Stimulated activated CD8-positive, alpha-beta memory T cell treated with anti-CD3 and anti-CD28 coated beads, Interleukin-12 subunit alpha, Interleukin-12 subunit beta, amount 100 ng/mL, for 4 hours (primary cell): ENCODE results near the gene TNFRSF1B.
A peak's percentile ranks its signal among the peaks of the same experiment; 100 is the strongest.

Source experiments
- DNase-seq: peaks from one replicate; pipeline ENCODE4 v3.0.0-alpha.2; 2020; ENCODE audit warnings: low read depth

Gene TNFRSF1B

DNA sequence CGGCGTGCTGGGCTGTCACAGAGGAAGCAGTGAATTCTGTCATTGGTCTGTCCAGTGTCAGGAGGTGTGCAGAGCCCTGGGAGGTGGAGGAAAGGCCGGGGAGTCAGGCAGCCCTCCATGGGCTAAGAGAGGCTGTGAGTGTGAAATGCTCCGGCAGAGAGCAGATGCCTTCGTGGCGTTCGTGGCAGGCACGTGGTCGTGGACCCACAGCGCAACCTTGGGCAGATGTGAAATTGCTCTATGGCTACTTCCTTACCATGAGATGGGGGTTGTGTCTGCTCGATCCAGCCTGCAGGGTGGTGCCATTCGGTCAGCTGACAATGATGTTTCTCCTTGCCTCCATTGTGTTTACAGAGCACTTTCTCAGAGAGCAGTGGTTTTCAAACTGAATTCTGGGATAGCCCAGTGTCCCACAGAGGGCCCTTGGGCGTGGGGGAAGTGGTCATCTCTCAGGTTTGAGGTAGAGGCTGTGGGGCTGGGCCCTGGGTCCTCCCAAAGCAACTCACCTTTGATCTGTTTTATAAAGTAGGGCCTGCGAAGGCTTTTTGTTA, 27.9 kb downstream of the TNFRSF1B start:
- no peak for DNase-seq

DNA sequence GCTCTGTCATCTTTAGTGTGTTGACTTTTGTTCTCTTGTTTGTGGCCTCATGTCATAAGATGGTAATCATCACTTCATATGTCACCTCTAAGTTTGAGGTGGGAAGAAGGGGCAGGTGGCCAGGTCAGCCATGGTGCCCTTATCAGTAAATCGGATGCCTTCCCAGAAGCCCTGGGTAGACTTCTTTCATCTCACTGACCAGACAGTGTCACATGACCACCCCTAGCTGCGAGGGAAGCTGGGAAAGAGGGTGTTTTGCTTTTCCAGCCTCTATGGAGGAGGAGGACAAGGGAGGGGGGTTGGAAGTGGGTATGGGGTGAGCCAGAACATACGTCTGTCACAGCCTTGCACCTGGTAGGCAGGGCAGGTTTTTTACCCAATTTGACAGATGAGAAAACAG, 28.6 kb downstream of the TNFRSF1B start:
- DNase-seq = no peak

DNA sequence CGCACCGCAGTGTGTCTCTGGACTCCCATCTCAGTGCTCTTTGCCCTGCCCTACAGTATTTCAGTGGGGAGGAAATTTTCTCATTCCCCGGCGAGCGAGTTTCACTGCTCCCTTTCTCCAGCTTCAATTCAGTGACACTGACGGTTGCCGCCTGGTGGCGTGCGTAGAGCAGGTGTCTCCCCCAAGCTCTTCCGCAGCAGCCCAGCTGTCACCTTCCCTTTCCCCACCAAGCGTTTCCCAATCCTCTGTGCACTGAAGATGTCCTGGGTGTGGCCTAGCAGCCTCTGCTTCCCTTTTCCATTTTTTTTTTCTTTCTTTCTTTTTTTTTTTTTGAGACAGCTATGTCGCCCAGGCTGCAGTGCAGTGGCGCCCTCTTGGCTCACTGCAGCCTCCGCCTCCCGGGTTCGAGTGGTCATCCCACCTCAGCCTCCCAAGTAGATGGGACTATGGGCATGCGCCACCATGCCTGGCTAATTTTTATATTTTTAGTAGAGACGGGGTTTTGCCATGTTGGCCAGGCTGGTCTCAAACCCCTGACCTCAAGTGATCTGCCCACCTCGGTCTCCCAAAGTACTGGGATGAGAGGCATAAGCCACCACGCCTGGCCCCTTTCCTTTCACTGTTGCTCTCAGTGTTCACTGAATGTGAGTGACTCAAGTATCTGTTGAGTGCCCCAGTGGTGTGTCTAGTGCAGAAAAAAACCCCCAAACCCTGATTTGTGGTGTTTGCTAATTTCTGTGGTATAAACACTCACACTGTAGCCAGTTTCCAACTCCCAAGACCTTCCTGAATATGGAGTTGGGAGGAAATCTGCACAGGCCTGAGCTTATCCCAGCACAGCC, 30.1 kb downstream of the TNFRSF1B start:
- no peak for DNase-seq

DNA sequence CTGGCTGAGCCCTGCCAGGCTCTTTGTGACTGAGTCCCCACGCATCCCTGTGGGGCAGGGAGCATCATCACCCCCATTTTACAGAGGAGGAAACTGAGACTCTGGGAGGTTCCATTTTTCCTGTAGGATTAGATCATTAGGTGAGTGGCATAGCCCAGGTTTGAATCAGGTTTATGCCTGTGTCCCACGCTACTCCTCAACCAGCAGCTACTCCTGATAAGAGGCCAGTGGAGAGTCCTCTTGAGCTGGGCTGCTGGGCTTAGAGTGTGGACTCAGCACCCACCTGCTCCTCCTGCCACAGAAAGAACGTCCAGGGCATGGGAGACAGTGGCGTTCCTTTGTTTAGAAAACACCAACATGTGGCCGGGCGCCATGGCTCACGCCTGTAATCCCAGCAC, 30.7 kb downstream of the TNFRSF1B start:
- no peak for DNase-seq

DNA sequence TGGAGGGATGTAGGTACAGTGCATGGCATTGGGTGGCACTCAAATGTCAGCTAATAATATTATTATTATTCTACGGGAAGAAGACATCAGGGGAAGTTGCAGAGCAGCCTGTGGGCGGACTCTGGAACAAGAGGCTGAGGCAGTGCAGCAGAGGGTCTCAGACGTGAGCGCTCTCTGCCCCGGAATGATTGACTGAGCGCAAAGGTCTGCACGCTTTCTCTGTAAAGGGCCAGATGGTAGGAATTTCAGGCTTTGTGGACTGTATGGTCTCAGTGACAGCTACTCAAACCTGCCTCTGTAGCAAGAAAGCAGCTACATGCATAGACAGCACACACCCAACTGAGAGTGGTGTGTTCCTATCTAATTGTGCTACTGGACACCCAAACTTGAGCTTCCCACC, 33.4 kb downstream of the TNFRSF1B start:
- DNase-seq = no peak

DNA sequence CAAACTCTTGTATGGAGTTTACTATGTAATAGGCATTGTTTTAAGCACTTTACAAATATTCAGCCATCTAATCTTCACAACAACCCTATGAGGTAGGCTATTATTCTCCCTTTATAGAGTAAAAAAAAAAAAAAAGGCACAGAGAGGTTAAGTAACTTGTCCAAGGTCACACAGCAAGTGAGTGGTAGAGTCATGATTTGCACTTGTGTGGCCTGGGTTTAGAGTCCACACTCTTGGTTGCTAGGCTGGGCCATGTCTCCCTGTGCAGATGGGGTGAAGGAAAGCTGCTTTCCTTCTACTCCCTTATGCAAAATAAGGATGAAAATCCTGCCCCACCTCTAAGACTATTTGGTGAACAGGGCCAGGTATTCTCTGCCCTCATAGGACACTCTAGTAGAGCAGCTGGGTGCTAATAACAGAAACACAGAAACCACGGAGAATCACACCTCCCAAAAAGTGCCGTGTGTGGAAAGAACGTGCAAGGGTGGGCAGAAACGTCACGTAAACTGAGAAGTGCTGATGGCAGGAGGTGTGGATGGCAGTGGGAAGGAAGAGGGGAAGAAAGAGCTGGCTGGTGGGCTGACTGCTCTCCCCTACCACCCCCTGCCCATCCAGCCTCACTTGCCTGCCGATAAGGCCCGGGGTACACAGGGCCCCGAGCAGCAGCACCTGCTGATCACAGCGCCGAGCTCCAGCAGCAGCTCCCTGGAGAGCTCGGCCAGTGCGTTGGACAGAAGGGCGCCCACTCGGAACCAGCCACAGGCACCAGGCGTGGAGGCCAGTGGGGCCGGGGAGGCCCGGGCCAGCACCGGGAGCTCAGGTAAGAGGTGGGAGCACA, 34.8 kb downstream of the TNFRSF1B start:
- no peak for DNase-seq

DNA sequence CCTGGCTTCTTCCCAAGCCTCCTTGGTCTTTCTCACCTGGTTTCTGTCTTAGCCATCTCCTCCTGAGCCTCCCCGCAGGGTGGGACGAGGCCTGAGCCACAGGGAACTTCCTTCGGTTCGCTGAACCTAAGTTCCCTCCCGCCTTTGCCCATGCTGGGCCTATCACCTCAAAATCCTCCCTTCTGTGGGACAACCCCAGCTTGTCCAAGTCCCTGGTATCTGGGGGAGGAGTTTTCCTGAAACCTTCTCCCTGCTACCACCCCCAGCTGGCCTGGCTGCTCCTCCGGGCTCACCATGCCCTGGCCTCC, 35.4 kb downstream of the TNFRSF1B start:
- no peak for DNase-seq

DNA sequence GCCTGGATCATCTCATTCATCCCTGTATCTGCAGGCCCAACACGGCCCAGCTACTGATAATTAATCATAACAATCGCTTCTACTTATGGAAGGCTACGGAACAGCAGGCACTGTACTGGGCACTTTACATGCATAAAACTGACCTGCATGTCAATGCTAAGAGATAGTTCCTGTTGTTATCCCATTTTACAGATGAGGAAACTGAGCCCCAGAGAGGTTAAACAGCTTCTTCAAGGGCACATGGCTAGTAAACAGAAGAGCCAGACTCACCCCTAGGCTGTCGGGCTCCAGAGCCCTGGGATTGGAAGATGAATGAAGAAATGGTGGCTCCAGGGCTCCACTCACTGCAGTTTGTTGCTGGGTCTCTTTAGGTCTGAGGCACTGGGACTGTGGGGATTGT, 35.8 kb downstream of the TNFRSF1B start:
- DNase-seq = no peak

DNA sequence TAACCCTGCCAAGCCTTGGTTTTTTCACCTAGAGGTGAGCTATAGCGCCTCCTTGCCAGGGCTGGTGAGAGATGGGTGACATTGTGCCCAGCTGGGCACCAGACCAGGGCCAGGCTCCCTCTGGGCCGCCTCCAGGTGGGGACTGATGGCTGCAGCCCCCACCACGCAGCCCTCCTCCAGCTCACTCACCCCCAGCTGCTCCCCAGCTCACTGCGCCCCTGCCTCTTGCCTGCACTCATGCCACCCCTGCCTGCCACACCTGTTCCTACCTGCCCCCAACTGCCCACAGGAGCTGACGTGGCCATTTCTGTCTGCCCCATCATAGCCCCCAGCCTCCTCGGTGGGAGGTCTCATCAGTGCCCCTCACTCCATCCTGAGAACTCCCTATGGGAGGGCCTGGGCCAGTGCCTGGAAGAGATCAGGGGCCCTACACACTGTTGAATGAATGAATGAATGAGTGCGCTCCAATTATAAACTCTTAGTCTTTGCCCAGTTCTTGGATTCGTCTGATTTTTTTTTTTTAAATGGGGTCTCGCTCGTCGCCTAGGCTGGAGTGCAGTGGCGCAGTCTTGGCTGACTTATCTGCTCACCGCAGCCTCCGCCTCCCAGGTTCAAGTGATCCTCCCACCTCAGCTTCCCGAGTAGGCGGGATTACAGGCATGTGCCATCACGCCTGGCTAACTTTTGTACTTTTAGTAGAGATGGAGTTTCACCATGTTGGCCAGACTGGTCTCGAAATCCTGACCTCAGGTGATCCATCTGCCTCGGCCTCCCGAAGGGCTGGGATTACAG, 36.6 kb downstream of the TNFRSF1B start:
- no peak for DNase-seq

DNA sequence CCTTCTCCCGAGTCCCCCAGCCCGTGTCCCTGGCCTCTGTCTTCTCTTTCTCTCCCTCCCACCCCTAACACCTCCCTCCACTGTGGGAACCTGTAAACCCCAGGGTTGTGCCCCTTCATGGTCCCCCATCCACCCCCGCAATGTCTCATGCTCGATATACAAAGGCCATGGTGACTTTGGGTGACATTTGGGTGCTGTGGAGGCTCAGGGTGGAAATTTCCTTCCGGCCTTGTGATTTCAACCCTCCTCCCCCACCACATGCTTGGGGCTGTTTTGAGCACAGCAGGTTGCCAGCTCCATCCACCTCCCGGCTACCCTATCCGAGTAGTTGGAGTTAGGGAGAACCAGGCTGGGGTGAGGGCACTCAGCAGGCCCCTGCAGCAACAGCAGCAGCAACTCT, 37.3 kb downstream of the TNFRSF1B start:
- DNase-seq = peak; percentile 53

DNA sequence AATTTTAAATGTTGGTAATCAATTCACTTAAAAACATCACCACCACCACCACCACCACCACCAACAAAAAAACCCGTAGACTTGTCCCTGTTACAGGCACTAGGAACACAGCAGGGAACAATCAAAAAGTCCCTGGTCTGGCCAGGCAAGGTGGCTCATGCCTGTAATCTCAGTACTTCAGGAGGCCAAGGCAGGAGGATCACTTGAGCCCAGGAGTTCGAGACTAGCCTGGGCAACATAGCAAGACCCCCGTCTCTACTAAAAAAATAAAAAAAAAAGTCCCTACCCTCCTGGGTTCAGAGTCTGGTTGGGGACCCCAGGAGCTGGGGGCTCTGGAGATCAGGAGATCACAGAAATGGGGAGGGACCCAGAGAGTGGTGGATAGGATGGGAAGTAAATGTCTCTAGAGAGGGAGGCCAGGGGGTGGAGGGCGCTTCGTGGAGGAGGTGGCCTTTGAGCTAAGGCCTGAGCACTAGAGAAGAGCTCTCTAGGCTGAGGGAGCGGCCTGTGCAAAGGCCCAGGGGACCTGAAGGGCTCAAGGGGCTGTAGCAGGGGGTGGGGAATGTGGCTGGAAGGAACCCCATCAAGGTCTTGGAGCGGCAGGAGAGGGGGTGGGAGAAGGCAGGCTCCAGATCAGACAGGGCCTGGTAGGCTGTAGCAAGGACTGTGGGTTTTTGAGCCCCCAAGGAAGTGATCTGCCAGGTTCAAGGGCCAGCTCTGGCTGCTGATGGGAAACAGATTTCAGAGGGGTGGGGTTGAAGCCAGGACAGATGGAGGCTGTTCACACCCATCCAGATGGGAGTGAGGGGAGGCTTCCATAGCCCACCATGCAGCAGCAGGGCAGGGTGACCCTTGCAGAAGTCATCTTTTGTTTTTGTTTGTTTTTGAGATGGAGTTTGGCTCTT, 38.2 kb downstream of the TNFRSF1B start:
- no peak for DNase-seq

DNA sequence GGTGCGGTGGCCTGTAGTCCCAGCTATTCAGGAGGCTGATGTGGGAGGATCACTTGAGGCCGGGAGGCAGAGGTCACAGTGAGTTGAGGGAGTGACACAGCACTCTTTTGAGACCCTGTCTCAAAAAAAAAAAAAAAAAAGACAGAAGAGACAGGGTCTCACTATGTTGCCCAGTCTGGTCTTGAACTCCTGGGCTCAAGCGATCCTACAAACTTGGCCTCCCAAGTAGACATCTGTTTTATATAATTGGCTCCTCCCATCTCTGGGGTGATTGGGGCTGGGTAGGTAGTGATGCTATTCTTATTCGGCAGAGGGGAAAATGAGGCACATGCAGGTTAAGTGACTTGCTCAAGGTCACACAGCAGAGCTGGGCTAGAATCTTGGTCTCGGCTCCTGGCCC, 39.4 kb downstream of the TNFRSF1B start:
- no peak for DNase-seq

DNA sequence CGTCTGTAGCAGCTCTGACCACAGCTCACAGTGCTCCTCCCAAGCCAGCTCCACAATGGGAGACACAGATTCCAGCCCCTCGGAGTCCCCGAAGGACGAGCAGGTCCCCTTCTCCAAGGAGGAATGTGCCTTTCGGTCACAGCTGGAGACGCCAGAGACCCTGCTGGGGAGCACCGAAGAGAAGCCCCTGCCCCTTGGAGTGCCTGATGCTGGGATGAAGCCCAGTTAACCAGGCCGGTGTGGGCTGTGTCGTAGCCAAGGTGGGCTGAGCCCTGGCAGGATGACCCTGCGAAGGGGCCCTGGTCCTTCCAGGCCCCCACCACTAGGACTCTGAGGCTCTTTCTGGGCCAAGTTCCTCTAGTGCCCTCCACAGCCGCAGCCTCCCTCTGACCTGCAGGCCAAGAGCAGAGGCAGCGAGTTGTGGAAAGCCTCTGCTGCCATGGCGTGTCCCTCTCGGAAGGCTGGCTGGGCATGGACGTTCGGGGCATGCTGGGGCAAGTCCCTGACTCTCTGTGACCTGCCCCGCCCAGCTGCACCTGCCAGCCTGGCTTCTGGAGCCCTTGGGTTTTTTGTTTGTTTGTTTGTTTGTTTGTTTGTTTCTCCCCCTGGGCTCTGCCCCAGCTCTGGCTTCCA, 40.1 kb downstream of the TNFRSF1B start:
- DNase-seq = no peak

DNA sequence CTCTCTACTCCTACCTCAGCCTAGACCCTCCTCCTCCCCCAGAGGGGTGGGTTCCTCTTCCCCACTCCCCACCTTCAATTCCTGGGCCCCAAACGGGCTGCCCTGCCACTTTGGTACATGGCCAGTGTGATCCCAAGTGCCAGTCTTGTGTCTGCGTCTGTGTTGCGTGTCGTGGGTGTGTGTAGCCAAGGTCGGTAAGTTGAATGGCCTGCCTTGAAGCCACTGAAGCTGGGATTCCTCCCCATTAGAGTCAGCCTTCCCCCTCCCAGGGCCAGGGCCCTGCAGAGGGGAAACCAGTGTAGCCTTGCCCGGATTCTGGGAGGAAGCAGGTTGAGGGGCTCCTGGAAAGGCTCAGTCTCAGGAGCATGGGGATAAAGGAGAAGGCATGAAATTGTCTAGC, 41.5 kb downstream of the TNFRSF1B start:
- DNase-seq = no peak

DNA sequence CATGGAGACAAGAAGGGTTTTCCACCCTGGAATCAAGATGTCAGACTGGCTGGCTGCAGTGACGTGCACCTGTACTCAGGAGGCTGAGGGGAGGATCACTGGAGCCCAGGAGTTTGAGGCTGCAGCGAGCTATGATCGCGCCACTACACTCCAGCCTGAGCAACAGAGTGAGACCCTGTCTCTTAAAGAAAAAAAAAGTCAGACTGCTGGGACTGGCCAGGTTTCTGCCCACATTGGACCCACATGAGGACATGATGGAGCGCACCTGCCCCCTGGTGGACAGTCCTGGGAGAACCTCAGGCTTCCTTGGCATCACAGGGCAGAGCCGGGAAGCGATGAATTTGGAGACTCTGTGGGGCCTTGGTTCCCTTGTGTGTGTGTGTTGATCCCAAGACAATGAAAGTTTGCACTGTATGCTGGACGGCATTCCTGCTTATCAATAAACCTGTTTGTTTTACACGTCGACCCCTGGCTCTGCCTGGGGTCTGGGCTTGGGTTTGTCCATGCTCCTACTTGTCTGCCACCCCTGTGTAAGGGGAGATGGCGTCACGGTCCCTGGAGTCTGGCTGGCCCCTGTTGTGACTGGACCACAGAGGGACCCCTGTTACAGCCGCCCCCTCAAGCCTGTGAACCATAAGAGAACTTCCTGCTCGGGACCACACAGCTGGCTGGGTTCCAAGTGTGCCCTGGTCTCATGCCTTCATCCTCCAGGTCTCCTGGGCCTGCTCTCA, 42.1 kb downstream of the TNFRSF1B start:
- peak; percentile 64 for DNase-seq

DNA sequence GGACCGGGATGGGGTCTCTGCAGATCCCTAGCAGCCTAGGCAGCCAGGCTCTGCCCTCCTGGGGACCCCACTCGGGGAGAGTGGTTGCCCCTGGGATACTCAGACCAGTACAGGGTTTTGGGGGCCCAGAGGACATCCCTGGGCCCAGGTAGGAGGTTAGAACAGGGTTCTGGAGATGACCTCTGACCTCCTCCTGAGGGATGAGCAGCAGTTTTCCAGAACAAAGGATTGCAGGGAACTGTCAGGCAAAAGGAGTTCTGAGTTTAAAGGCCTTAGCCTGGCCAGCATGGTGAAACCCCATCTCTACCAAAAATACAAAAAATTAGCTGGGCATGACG, 42.7 kb downstream of the TNFRSF1B start:
- DNase-seq = no peak

DNA sequence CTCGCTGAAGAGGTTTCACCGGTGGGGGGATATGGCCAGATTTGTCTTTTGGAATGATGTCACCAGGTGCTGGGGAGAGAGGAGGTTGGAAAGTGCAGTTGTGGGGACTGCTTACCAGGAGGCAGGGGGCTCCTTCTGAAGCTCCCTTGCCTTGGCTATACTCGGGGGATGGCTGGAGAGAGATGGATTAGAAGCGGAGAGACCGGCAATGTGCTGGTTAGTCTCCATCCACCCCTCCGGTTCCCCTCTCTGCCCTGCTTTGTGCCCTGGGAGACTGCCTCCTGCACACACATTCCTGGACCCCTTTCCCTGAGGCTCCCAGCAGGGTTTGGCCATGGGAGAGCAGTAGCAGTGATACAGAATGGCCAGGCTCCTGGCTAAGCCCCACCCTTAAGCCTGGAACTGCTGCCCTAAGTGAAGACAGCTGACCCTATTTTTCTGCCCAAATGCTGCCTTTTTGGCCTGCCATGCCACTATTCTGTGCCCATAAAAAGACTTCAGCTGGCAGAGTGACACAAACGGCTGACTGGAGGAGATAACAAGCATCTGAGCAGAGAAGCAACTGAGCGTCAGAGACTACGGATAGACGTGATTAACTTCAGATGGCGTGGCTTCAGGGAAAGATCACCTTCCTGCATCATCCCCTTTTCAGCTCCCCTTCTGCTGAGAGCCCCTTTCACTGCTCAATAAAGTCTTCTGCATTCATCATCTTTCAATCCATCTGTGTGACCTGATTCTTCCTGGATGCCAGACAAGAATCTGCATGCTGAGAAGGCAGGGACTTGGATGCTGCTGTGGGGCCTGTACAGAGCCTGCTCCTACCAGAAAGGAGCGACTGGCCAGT, 48.5 kb downstream of the TNFRSF1B start:
- no peak for DNase-seq

DNA sequence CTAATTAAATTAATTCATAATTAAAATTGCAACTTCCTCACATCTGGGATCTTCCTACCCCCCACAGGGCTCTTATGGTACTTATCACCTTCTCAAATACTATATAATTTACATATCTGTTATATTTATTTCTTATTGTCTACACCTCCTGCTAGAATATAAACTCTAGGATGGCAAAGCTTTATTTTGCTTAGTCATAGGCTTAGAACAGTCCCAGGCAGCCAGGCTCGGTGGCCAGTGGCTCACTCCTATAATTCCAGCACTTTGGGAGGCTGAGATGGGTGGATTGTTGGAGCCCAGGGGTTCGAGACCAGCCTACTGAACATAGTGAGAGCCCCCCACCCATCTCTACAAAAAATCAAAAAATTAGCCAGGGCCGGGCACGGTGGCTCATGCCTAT, 53.0 kb downstream of the TNFRSF1B start:
- no peak for DNase-seq

DNA sequence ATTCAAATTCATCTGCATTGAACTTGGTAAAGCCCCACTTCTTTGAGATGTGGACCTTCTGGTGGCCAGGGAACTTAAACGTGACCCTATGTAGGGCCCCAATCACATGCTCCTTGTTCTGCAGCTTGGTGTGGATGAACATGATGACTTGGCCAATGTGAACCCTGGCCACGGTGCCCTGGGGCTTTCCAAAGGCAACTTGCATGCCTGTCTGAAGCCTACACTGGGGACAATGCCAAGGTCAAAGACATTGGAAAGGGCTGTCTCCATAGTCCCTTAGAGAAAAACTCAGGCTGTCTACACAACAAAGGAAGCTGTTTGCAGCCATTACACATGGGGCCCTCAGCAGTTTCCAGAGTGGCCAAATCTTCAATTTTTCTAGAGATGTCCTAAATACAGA, 54.1 kb downstream of the TNFRSF1B start:
- no peak for DNase-seq
